Hepatocyte (in vitro differentiated cells): ENCODE measurements around the gene CMTM8. TPM values are rescaled to one million over a fixed set of nuclear protein-coding genes. Genes with fewer than 3 reads are reported as not detected.

Experiments
- DNase-seq: peaks from one replicate; pipeline ENCODE4 v3.0.0-alpha.2; 2016; ENCODE audit warnings: low spot score
- H2AFZ ChIP-seq: fragments of 200-600 bp; sonication (generic); 2 replicates; pipeline ENCODE4 v1.6.0; 2016; ENCODE audit warnings: antibody characterized with exemption, mild to moderate bottlenecking
- H3K27ac ChIP-seq: fragments of 200-600 bp; sonication (generic); 2 replicates; pipeline ENCODE4 v1.5.1; 2016; ENCODE audit warnings: mild to moderate bottlenecking
- H3K27me3 ChIP-seq: fragments of 200-600 bp; sonication (generic); 2 replicates; pipeline ENCODE4 v1.6.1; 2016
- H3K36me3 ChIP-seq: fragments of 200-600 bp; sonication (generic); replicated peaks from 2 replicates; pipeline ENCODE4 v1.5.1; 2016; ENCODE audit warnings: low read depth; ENCODE audit not compliant: insufficient read depth
- H3K4me1 ChIP-seq: fragments of 200-600 bp; sonication (generic); 2 replicates; pipeline ENCODE4 v1.5.1; 2016; ENCODE audit warnings: mild to moderate bottlenecking, moderate library complexity; ENCODE audit not compliant: insufficient read depth
- H3K4me2 ChIP-seq: fragments of 200-600 bp; sonication (generic); 2 replicates; pipeline ENCODE4 v1.6.0; 2016
- H3K4me3 ChIP-seq: fragments of 200-600 bp; sonication (generic); 2 replicates; pipeline ENCODE4 v1.5.1; 2016; ENCODE audit warnings: mild to moderate bottlenecking
- H3K79me2 ChIP-seq: fragments of 200-600 bp; sonication (generic); 2 replicates; pipeline ENCODE4 v1.6.0; 2017; ENCODE audit warnings: mild to moderate bottlenecking
- H3K9me2 ChIP-seq: fragments of 200-600 bp; sonication (generic); replicated peaks from 2 replicates; pipeline ENCODE4 v1.6.0; 2017; ENCODE audit warnings: mild to moderate bottlenecking; ENCODE audit not compliant: insufficient read depth
- H3K9me3 ChIP-seq: fragments of 200-600 bp; sonication (generic); 2 replicates; pipeline ENCODE4 v1.5.1; 2016; ENCODE audit warnings: low read depth, mild to moderate bottlenecking
- H4K20me1 ChIP-seq: fragments of 200-600 bp; sonication (generic); 2 replicates; pipeline ENCODE4 v1.6.0; 2016; ENCODE audit warnings: mild to moderate bottlenecking; ENCODE audit not compliant: insufficient read depth, poor library complexity, severe bottlenecking
- EZH2 ChIP-seq: fragments of 200-600 bp; sonication (generic); IDR thresholded peaks from 2 replicates; pipeline ENCODE4 v1.6.1; 2016; ENCODE audit warnings: antibody characterized with exemption, mild to moderate bottlenecking, borderline replicate concordance
- EZH2phosphoT487 ChIP-seq: fragments of 200-600 bp; sonication (generic); IDR thresholded peaks from one replicate; pipeline ENCODE4 v1.6.1; 2018; ENCODE audit warnings: antibody characterized with exemption, mild to moderate bottlenecking, low read depth, moderate library complexity; ENCODE audit not compliant: unreplicated experiment, severe bottlenecking
- WGBS: methylation state at CpG from one replicate; pipeline ENCODE4 v1.1.6; 2016; ENCODE audit warnings: low lambda C conversion rate; ENCODE audit errors: missing lambda C conversion rate; 5-methylcytosine and 5-hydroxymethylcytosine counted together
- polyA plus RNA-seq: library from polyadenylated mRNA; unstranded; fragments of >200 nt; fragmentation: Nextera tagmentation; extraction: Ambion mirVana; gene quantifications from 2 replicates; pipeline ENCODE4 v1.2.1, GENCODE V29; 2016
- total RNA-seq: library from RNA; depleted of rRNA; stranded (reverse); fragments of >200 nt; gene quantifications from 2 replicates; pipeline ENCODE4 v1.2.3, GENCODE V29; 2014
- TF ChIP-seq, protein P1 (sequence below): fragments of 200-600 bp; sonication (generic); IDR thresholded peaks from 2 replicates; pipeline ENCODE4 v1.5.1; 2016; ENCODE audit warnings: antibody characterized with exemption, mild to moderate bottlenecking; ENCODE audit not compliant: poor library complexity

Gene CMTM8
- total and polyA plus RNA-seq, 2 experiments from 2014 or later: 20.7 to 34.1 TPM

DNA sequence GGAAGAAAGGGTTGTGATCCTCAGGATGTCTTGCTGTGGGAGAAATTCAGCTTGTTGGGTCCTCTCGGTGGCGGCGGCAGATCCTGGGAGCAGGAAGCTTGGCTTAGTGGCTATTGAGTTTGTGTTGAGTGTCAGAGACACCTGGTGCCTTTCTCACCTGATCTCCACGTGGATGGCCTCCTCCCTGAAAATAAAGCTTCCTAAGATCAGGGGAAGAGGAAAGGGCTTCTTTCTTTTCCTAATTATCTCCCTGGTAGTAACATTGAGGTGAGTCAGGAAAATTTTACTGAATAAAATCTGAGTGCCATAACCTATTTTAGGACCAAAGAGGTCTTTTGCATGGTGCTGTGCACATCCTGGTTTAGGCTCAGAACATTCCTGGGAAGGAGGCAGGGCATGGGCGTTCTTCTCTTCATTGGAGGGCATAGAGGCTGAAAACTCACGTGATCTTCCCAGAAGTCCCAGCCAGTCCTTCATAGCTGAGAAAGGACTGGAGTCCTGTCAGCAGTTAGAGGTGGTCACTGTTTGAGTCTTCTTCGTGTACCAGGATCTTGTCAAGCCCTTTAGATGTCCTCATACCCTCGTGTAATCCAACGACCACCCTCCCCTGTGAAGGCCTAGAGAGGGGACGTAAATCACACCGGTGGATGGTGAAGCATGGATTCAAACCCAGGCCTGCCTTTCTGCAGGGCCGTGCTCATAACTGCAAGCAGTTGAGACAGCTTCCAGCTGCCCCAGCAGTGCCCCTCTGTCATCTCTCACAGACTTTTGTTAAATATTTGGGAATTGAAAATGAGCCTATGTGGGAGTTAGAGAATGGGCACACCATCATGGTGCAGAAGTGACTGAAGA lies 1.1 kb downstream of the CMTM8 start:
- H3K27ac ChIP-seq: peak overlapping the region; percentile 89
- DNase-seq: peak; percentile 53
- peak overlapping the region; percentile 92 for H2AFZ ChIP-seq
- whole genome bisulfite sequencing: 43% methylated on average over 12 of the region's 12 CpGs
- peaks cover 14% of the 10 kb centered on the region for H3K4me1 ChIP-seq
- H3K27me3 ChIP-seq: no peaks in the 10 kb centered on the region
- H3K4me3 ChIP-seq: peak overlapping the region; percentile 93
- H4K20me1 ChIP-seq: no peaks in the 10 kb centered on the region
- no peaks in the 10 kb centered on the region for H3K9me3 ChIP-seq
- peaks cover 48% of the 10 kb centered on the region for H3K79me2 ChIP-seq
- TF ChIP-seq, protein P1, sequence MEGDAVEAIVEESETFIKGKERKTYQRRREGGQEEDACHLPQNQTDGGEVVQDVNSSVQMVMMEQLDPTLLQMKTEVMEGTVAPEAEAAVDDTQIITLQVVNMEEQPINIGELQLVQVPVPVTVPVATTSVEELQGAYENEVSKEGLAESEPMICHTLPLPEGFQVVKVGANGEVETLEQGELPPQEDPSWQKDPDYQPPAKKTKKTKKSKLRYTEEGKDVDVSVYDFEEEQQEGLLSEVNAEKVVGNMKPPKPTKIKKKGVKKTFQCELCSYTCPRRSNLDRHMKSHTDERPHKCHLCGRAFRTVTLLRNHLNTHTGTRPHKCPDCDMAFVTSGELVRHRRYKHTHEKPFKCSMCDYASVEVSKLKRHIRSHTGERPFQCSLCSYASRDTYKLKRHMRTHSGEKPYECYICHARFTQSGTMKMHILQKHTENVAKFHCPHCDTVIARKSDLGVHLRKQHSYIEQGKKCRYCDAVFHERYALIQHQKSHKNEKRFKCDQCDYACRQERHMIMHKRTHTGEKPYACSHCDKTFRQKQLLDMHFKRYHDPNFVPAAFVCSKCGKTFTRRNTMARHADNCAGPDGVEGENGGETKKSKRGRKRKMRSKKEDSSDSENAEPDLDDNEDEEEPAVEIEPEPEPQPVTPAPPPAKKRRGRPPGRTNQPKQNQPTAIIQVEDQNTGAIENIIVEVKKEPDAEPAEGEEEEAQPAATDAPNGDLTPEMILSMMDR: no peak
- TF ChIP-seq EZH2phosphoT487 (no peak), EZH2 (no peak)
- no peaks in the 10 kb centered on the region for H3K36me3 ChIP-seq
- no peaks in the 10 kb centered on the region for H3K9me2 ChIP-seq
- peak overlapping the region; percentile 98 for H3K4me2 ChIP-seq

DNA sequence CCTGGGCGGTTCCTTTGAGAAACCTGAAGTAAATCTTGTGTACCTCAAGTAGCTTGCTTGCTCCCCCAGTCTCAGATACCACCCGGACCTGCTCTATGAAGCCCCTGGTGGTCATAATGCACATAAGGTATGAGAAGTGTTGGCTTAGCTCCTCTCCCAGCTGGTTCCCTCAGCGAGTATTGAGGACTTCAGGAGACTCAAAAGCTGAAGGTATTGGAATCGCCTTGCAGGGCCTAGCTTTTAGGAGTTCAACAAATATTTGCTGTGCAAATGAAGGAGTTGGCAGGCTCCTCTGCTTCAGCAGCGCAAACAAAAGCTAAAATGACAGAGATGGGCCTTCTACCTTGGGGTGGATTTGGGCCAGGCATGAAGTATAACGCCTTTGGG lies 1.7 kb downstream of the CMTM8 start:
- peak; percentile 60 for DNase-seq
- Histone ChIP-seq H3K27ac (peak overlapping the region; percentile 89), H3K27me3 (no peaks in the 10 kb centered on the region), H3K9me3 (no peaks in the 10 kb centered on the region), H3K4me2 (peak overlapping the region; percentile 98), H3K4me3 (no peak overlapping the region), H3K79me2 (peaks cover 50% of the 10 kb centered on the region), H3K4me1 (peaks cover 14% of the 10 kb centered on the region), H4K20me1 (no peaks in the 10 kb centered on the region), H3K36me3 (no peaks in the 10 kb centered on the region), H2AFZ (no peak overlapping the region), H3K9me2 (no peaks in the 10 kb centered on the region)
- TF ChIP-seq, protein P1: peak; percentile 51
- no peak for TF ChIP-seq EZH2phosphoT487
- no peak for TF ChIP-seq EZH2
- 55% methylated on average over 6 of the region's 6 CpGs for WGBS

DNA sequence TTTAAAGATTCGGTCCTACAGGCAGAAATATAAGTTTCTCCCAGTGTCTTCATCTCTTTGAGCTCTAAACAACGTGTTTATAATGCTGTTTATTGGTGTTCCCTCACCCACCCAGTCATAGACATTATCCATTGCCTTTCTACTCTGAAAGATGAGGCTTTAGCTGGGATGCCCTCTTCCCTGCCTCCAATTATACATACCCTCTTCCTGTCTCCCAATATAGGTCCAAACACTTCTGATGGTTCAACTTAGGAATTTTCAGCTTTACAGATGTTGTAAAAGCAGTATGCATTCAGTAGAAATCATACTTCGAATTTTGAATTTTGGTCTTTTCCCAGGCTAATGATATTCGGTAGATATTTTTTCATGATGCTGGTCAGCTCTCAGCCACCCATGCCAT lies 2.6 kb downstream of the CMTM8 start:
- 90% methylated on average over 4 of the region's 4 CpGs for WGBS
- H3K4me1 ChIP-seq: peaks cover 14% of the 10 kb centered on the region
- peaks cover 55% of the 10 kb centered on the region for H3K79me2 ChIP-seq
- no peak overlapping the region for H2AFZ ChIP-seq
- H3K27ac ChIP-seq: no peak overlapping the region
- H3K36me3 ChIP-seq: no peaks in the 10 kb centered on the region
- H4K20me1 ChIP-seq: no peaks in the 10 kb centered on the region
- no peak overlapping the region for H3K4me3 ChIP-seq
- peak overlapping the region; percentile 98 for H3K4me2 ChIP-seq
- no peaks in the 10 kb centered on the region for H3K27me3 ChIP-seq
- no peaks in the 10 kb centered on the region for H3K9me2 ChIP-seq
- no peak for DNase-seq
- no peaks in the 10 kb centered on the region for H3K9me3 ChIP-seq
- TF ChIP-seq EZH2phosphoT487: no peak
- TF ChIP-seq EZH2: no peak
- TF ChIP-seq, protein P1: no peak
